Medulla oblongata (tissue), 1 donor: ENCODE measurements around the gene EAPP.
"Not testable (repeated sequence)": the region's sequence is repeated elsewhere in the genome, so short reads cannot be mapped to it uniquely, and the experiment has no call there.

Source experiments
- DNase-seq: peaks from one replicate; pipeline ENCODE4 v3.0.0-alpha.2; 2015; ENCODE audit errors: extremely low spot score

Gene EAPP

DNA sequence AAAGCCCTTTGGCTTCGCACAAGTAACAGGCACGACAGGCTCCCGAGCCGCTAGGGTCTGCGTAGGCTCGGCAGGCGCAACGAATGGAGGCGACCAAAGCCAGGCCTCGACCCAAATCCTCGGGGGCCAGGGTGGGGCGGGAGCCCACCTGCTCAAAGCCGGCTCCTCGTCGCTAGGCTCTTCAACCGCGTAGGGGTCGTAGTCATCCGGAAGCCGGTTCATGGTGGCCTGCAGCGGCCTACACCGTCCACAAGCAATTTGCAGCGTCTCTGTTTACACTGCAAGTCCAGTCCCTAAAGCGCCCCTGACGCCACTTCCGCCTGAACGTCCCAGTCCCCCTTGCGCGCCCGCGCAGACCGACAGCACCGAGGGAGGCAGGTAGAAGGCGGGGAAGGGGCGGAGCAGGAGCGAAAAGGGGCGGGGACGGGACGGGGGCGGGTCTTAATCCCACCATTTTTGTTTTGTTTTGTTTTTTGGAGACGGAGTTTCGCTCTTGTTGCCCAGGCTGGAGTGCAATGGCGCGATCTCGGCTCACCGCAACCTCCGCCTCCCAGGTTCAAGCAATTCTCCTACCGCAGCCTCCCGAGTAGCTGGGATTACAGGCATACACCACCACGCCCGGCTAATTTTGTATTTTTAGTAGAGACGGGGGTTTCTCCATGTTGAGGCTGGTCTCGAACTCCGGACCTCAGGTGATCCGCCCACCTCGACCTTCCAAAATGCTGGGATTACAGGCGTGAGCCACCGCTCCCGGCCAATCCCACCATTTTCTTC lies at the start of gene EAPP:
TSS of gene EAPP (minus strand) at position 295 of the 774 bp plus-strand sequence. CDS start at position 222, 73 bp downstream.
- DNase-seq = peak; percentile 99

DNA sequence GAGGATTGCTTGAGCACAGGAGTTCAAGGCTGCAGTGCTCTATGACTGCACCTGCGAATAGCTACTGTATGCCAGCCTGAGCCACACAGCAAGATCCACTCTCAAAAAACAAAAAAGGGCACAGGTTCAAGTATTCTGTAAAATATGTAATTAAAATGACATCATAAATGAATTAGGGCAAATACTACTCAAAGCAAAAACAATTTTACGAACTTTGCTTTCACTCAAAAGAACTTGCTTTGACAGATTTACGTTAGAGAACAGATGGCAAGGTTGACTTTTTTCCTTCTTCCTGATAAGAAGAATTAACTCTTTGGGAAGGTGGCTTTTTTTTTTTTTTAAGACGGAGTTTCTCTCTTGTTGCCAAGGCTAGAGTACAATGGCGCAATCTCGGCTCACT lies 44.0 kb upstream of the EAPP start:
- DNase-seq = no peak

- no peak for DNase-seq
Observed at GRCh38 chr14:34582117-34582680, 42.7 kb upstream of the EAPP start.

DNA sequence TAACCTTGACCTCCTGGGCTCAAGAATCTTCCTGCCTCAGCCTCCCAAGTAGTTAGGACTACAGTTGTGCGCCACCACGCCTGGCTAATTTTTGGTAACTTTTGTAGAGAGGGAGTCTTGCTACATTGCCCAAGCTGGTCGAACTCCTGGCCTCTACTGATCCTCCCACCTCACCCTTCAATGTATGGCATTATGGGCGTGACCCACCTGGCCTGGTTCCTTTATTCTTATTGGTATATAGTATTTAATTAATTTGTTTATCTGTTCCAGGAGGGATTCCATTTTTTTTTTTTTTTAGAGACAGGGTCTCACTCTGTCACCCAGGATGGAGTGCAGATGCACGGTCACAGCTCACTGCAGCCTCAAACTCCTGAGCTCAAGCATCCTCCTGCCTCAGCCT lies 40.9 kb upstream of the EAPP start:
- DNase-seq = no peak

GRCh38 chr14:34571771-34572170 lies 32.3 kb upstream of the EAPP start:
- DNase-seq = no peak

DNA sequence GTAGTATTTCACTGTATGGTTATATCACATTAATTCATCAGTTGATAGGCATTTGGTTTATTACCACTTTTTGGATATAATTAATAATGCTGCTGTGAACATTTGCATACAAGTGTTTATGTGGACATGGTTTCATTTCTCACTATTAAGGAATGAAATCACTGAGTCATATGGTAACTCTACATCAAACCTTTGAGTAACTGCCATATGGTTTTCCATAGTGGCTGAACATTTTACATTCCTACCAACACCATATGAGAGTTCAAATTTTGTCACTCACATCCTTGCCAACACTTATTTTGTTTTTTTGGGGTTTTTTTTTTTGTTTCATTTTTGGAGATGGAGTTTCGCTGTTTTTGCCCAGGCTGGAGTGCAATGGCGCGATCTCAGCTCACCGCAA lies 30.2 kb upstream of the EAPP start:
- DNase-seq = no peak

GRCh38 chr14:34568803-34569202 lies 29.3 kb upstream of the EAPP start:
- no peak for DNase-seq

- DNase-seq = no peak
Observed at GRCh38 chr14:34562776-34563150, 23.3 kb upstream of the EAPP start.

GRCh38 chr14:34562037-34562775 lies 22.7 kb upstream of the EAPP start:
- not testable (repeated sequence) for DNase-seq

DNA sequence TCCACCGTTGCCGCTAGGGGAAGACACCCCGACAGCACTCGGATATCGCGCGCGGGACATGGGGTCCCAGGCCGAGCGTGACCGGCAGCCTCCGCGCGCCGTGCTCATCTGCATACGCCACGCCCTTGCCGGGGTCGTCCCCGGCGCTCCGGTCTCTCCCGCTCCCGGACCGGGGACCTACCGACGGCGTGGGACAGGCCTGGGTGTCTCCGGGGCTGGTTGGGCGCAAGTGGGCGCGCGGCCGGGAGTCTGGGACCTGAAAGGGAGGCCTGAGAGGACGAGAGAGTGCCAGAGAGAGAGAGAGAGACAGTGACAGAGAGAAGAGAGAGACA lies 17.0 kb upstream of the EAPP start:
- DNase-seq = not testable (repeated sequence)

DNA sequence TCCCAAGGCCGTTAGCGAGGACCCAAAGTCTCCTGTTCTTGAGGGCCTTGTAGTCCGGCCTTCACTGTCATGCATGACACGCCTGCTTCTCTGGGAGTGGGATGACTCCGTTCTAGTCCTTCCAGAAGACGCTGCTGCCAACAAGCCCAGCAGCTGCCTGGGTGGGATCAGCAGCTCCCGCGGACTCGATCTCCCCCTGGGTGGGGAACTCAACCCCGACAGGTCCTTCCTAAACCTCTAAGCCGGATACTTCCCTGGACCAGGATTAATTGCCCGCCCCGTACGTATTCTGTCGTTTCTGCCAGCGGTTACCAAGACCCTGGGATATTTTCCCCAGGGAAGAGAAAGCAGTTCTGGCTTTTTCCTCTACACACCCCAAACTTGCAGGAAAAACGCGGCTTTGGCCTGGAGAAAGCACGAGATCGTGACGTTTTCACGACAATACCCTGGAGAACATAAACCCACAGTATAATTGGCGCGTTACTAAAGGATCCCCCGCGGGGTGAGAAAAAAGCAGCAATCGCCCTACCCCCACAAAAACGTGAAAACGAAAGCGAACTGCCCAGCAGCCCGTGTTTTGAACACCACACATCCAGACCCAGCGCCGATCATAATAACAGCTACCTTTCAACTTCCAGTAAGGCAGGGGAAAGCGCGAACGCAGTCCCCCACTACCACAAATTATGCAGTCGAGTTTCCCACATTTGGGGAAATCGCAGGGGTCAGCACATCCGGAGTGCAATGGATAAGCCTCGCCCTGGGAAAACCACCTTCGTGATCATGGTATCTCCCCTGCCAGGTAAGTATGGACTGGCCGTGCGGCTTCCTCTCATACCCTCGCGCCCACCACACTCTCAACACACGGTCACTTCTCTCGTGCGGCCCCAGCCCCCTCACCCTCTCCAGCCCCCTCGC lies 16.3 kb upstream of the EAPP start:
- not testable (repeated sequence) for DNase-seq

DNA sequence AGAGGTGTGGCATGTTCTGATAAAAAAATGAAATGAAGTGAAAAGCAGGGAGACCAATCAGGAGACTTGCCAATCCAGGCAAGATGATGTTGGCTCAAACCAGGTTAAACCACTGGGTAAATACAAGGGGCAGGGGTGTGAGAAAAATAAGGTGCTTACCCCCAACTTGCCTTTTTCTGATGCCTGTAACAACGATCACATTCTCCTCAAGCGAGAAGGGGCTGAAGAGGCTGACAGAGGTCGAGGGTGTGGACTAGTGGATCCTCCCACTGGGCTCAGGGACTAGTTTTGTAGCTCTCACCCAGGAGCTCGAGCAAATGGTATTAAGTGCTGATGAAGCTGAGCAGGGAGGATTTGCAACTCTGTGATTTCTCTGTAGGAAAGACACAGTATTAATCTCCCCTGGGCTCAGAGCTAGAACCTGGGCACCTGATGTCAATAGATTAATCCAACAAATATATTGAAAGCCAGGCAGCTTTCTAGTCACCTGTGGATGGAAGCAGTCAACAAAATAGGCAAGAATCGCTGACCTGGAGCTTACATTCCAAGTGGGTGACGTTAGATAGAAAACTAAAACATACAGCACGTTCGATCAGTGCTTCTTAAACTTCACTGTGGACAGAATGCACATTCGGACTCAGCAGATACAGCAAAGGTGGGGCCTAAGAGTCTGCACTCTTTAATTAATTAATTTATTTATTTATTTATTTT lies 15.2 kb upstream of the EAPP start:
- DNase-seq = peak; percentile 29

DNA sequence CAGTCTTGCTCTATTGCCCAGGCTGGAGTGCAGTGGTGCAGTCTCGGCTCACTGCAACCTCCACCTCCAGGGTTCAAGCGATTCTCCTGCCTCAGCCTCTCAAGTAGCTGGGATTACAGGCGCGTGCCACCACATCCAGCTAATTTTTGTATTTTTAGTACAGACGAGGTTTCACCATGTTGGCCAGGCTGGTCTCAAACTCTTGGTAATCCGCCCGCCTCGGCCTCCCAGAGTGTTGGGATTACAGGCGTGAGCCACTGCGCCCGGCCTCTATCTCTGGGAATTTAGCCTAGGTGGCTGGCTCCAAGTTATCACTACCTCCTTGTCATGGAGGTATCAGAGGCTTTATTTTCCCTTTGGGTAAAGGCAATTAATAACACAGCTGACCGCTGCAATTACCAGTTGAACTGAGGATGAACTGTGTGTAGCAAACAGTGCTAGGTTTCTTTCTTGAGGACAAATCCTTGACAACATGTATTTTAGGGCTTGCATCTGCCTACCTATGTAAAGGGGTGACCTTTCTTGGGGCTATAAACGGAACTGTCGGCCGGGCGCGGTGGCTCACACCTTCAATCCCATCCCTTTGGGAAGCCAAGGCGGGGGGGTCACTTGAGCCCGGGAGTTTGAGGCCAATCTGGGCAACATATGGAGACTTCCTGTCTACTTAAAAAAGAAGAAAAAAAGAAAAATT lies 9.9 kb upstream of the EAPP start:
- DNase-seq = not testable (repeated sequence)

DNA sequence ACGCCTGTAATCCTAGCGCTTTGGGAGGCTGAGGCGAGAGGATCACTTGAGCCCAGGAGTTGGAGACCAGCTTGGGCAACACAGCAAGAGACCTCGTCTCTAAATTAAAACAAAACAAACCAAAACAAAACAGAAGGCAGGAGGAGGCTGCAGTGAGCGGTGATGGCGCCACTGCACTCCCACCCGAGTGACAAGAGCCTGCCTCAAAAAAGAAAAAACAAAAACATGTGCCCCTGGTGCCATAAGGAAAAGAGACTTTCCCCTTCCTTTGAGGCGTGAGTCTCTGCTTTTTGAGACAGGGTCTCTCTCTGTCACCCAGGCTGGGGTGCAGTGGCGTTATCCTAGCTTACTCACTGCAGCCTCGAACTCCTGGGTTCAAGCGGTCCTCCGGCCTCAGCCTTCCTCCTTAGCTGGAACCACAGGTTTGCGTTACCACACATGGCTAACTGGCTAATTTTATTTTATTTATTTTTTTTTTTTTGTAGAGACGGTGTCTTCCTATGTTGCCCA lies 9.0 kb upstream of the EAPP start:
- DNase-seq = peak; percentile 3

- DNase-seq = not testable (repeated sequence)
Observed at GRCh38 chr14:34547136-34547520, 7.6 kb upstream of the EAPP start.

GRCh38 chr14:34546272-34547135 lies 7.0 kb upstream of the EAPP start:
- DNase-seq = not testable (repeated sequence)

DNA sequence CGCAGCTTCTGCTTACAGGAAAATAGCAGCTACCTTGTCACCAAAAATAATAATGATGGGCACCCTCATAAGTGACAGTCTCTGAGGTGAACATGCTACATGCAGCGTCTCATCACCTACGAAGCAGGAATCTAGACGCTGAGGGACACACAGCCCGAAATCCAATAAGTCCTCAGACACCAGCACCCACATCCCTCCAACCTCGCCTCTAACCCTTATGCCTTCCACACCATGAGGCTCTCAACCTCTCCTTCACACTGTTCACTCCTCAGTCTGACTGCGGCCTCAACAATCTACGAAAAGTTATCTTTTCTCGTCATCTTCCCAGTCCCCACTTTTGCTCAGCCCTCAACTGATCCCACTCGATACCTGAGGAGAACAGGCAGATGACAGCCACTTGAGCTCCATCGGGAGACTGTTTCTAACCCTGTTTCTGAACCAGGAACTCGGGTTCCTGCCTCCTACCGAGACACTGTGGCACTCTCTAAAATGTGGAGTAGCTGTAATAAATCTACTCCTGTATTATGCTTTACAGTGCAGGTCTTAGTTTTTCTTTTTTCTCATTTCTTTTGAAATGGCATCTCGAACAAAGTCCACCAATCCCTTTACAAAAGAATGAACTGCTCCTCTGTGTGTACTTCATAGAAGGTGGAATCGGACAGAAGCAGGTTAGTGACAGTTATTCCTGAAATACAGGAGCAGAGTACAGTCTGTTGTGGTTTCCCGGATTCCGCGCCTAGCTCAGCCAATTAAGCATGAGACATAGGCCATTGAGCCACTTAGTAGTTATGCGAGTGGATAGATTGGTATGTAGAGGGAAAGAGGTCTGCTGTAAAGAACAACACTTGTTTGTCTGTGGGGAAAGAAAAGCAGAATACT lies 919 bp upstream of the EAPP start:
- not testable (repeated sequence) for DNase-seq

GRCh38 chr14:34538871-34539406 lies 562 bp downstream of the EAPP start:
- DNase-seq = no peak
